GM19239 (cell line): ENCODE data around the gene ACER1.
"Not testable (repeated sequence)": the region's sequence is repeated elsewhere in the genome, so short reads cannot be mapped to it uniquely, and the experiment has no call there.

Source experiments
- DNase-seq: peaks from one replicate; pipeline ENCODE4 v3.0.0; 2011; ENCODE audit warnings: low spot score; ENCODE audit not compliant: insufficient read length
- FAIRE-seq: peaks from 2 replicates; lab custom pipeline; 2011; peaks lifted over from hg19 to GRCh38; lab: Jason Lieb, UNC

Gene ACER1

GRCh38 chr19:6297202-6297601 is 36.2 kb downstream of the ACER1 start:
- DNase-seq, result no peak

GRCh38 chr19:6292006-6292405 is 41.4 kb downstream of the ACER1 start:
- FAIRE-seq (no peak), DNase-seq (no peak)

More at GRCh38 chr19:6297202-6297601, 36.2 kb downstream of the ACER1 start:
- no peak for FAIRE-seq

GRCh38 chr19:6288737-6289136 is 44.7 kb downstream of the ACER1 start:
- no peak for DNase-seq
- no peak for FAIRE-seq

- DNase-seq (no peak), FAIRE-seq (no peak)
Observed at GRCh38 chr19:6287269-6287885, 46.0 kb downstream of the ACER1 start.

- no peak for DNase-seq
- no peak for FAIRE-seq
Observed at GRCh38 chr19:6286676-6287075, 46.7 kb downstream of the ACER1 start.

- DNase-seq, FAIRE-seq: not testable (repeated sequence)
Observed at GRCh38 chr19:6282393-6282792, 51.0 kb downstream of the ACER1 start.

- DNase-seq, result peak; percentile 100
Observed at GRCh38 chr19:6279931-6280591, 53.4 kb downstream of the ACER1 start, which contains the start of gene MLLT1. Gene MLLT1, minus strand, starts transcription at chr19:6279975. Its CDS starts 191 bp downstream, at chr19:6279784.

GRCh38 chr19:6279620-6279930 is 53.8 kb downstream of the ACER1 start:
- no peak for FAIRE-seq
- DNase-seq, result no peak

More at GRCh38 chr19:6279931-6280591, 53.4 kb downstream of the ACER1 start, which contains the start of gene MLLT1:
- FAIRE-seq, result peak; percentile 92

GRCh38 chr19:6278740-6279619 is 54.4 kb downstream of the ACER1 start:
- FAIRE-seq (no peak), DNase-seq (no peak)

GRCh38 chr19:6278051-6278450 is 55.4 kb downstream of the ACER1 start:
- DNase-seq, result no peak
- FAIRE-seq, result no peak

GRCh38 chr19:6276447-6276846 is 57.0 kb downstream of the ACER1 start:
- DNase-seq (no peak), FAIRE-seq (no peak)

- DNase-seq (no peak), FAIRE-seq (no peak)
Observed at GRCh38 chr19:6275170-6275744, 58.2 kb downstream of the ACER1 start.

GRCh38 chr19:6274756-6275155 is 58.7 kb downstream of the ACER1 start:
- DNase-seq, result no peak
- no peak for FAIRE-seq

GRCh38 chr19:6273701-6274601 is 59.5 kb downstream of the ACER1 start:
- no peak for FAIRE-seq

GRCh38 chr19:6272913-6273600 is 60.4 kb downstream of the ACER1 start:
- FAIRE-seq (no peak), DNase-seq (no peak)

More at GRCh38 chr19:6273701-6274601, 59.5 kb downstream of the ACER1 start:
- DNase-seq, result no peak

- DNase-seq, result no peak
- no peak for FAIRE-seq
Observed at GRCh38 chr19:6272411-6272791, 61.0 kb downstream of the ACER1 start.

GRCh38 chr19:6271721-6272410 is 61.5 kb downstream of the ACER1 start:
- no peak for DNase-seq
- FAIRE-seq, result no peak

- DNase-seq (no peak), FAIRE-seq (no peak)
Observed at GRCh38 chr19:6271251-6271650, 62.2 kb downstream of the ACER1 start.
